SU-DHL-6 (cell line): ENCODE results near the gene OR3A3.

Experiments used
- EZH2phosphoT487 ChIP-seq: fragments of 200-600 bp; sonication (generic), shearing (Covaris generic); conservative IDR thresholded peaks from 2 replicates; pipeline ENCODE4 v1.6.1; 2018; ENCODE audit warnings: mild to moderate bottlenecking, antibody characterized with exemption, low read length, moderate library complexity, mixed read lengths
- TF ChIP-seq, protein P1 (sequence below): fragments of 200-600 bp; sonication (generic); IDR thresholded peaks from one replicate; pipeline ENCODE4 v1.5.1; 2017; ENCODE audit warnings: antibody characterized with exemption, mild to moderate bottlenecking, low read length, moderate library complexity; ENCODE audit not compliant: insufficient read depth, poor library complexity, severe bottlenecking

DNA sequence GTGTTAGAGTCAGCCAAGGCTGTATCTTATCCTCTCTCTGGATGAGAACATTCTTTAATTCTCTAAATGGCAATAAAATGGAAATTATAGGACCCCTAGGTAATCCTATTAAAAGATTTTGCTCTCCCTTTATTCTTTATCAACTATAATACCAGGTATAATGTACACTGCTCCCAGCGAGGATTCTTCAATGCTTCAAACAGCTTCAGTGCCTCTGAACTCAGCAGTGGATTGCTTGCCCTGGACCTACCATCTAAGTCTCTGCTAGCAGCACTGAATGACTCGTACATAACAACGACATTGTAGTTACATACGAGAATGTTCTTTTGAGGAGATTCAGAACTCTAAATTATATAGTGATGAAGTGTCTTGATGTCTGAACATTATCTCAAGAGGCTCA lies 21.4 kb upstream of the OR3A3 start:
- TF ChIP-seq, protein P1, sequence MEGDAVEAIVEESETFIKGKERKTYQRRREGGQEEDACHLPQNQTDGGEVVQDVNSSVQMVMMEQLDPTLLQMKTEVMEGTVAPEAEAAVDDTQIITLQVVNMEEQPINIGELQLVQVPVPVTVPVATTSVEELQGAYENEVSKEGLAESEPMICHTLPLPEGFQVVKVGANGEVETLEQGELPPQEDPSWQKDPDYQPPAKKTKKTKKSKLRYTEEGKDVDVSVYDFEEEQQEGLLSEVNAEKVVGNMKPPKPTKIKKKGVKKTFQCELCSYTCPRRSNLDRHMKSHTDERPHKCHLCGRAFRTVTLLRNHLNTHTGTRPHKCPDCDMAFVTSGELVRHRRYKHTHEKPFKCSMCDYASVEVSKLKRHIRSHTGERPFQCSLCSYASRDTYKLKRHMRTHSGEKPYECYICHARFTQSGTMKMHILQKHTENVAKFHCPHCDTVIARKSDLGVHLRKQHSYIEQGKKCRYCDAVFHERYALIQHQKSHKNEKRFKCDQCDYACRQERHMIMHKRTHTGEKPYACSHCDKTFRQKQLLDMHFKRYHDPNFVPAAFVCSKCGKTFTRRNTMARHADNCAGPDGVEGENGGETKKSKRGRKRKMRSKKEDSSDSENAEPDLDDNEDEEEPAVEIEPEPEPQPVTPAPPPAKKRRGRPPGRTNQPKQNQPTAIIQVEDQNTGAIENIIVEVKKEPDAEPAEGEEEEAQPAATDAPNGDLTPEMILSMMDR: no peak
- no peak for TF ChIP-seq EZH2phosphoT487
